Activated T-cell treated with anti-CD3 and anti-CD28 coated beads, Interleukin-2, amount 50 U/mL, for 72 hours (primary cell): Measurements from ENCODE around the gene CYBRD1. TPM values are rescaled to one million over a fixed set of nuclear protein-coding genes. Genes with fewer than 3 reads are reported as not detected.

Experiments
- ATAC-seq, 2 donors: fragments of 150-1000 bp; cut with Tn5 transposase; replicated peaks in 1 of 2; 2 replicates each; pipeline ENCODE4 v1.10.0; 2021; ENCODE audit warnings: moderate library complexity in 2 of 2, mild to moderate bottlenecking in 1 of 2
- DNase-seq, 2 donors: peaks; one replicate each; pipeline ENCODE4 v3.0.0; 2021 to 2022; ENCODE audit warnings: mixed read lengths in 1 of 2
- H3K27ac Mint-ChIP-seq: one replicate; pipeline ENCODE4 v1.8.0; 2022; ENCODE audit warnings: mild to moderate bottlenecking, moderate library complexity, mixed read lengths
- H3K27me3 Mint-ChIP-seq: one replicate; pipeline ENCODE4 v1.8.0; 2022; ENCODE audit warnings: low read depth, mixed read lengths
- H3K36me3 Mint-ChIP-seq, 2 donors: one replicate each; pipeline ENCODE4 v1.8.0; 2022; ENCODE audit warnings: mixed read lengths in 2 of 2, mild to moderate bottlenecking in 1 of 2; ENCODE audit not compliant: insufficient read depth in 2 of 2
- H3K4me1 Mint-ChIP-seq: one replicate; pipeline ENCODE4 v1.8.0; 2022; ENCODE audit warnings: low read depth, mixed read lengths
- H3K4me3 Mint-ChIP-seq, 2 donors: one replicate each; pipeline ENCODE4 v1.8.0; 2022; ENCODE audit warnings: mild to moderate bottlenecking in 2 of 2, mixed read lengths in 2 of 2, moderate library complexity in 2 of 2
- H3K9me3 Mint-ChIP-seq, 2 donors: one replicate each; pipeline ENCODE4 v1.8.0; 2022; ENCODE audit warnings: mixed read lengths in 2 of 2
- total RNA-seq, 2 donors: library from RNA; stranded (reverse); gene quantifications; one replicate each; pipeline ENCODE4 v1.2.3, GENCODE V29; 2022

The CYBRD1 gene
- total RNA-seq, 2 donors from 2014 or later: 1.1 to 3.2 TPM

GRCh38 chr2:171547720-171548119 lies 25.4 kb downstream of the CYBRD1 start:
- Mint-ChIP-seq H3K36me3 (no peaks in the 10 kb centered on the region), H3K4me1 (no peaks in the 10 kb centered on the region), H3K27ac (no peak overlapping the region), H3K9me3 (no peaks in the 10 kb centered on the region), H3K27me3 (no peaks in the 10 kb centered on the region), H3K4me3 (no peak overlapping the region)
- DNase-seq: no peak
- peak in 1 of 2 donors; percentile 50 for ATAC-seq

DNA sequence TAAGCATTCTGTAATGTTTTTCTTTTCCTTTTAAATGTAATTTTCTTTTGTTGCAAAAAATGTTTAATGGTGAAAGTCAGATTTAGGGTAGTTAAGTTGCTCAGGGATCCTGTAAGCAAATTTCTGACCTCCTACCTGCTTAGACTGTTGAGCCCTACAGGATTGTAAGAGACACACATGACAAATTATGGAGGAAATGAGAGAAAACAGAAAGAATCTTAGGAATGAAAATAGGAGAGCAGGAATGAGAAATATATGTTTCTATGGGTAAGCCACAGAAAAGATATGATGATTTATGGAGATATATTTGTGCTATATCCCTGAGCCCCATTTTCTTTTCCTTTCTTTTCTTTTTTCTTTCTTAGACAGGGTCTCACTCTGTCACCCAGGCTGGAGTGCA lies 28.3 kb downstream of the CYBRD1 start:
- no peaks in the 10 kb centered on the region for H3K27me3 Mint-ChIP-seq
- H3K27ac Mint-ChIP-seq: no peak overlapping the region
- H3K4me3 Mint-ChIP-seq: no peak overlapping the region
- no peaks in the 10 kb centered on the region for H3K36me3 Mint-ChIP-seq
- no peaks in the 10 kb centered on the region for H3K9me3 Mint-ChIP-seq
- ATAC-seq: no peak
- no peak for DNase-seq
- H3K4me1 Mint-ChIP-seq: no peaks in the 10 kb centered on the region

DNA sequence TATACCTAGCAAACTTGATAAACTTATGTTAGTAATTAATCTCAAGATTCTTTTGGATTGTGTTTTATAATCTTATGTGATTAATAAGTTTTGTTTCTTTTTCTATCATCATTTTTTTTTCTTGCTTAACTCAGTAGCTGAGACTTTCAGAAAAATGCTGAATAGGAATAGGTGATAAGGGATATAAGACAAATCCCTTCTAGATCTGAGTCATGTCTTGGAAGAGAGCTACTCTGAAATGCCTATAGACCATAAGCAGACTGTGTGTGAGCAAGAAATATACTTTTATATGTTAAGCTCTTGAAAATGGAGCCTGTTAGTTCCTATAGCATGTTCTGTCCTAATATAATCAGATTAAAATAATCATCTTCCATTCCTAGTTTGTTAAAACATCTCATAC lies 29.6 kb downstream of the CYBRD1 start:
- Mint-ChIP-seq H3K36me3 (no peaks in the 10 kb centered on the region), H3K4me3 (no peak overlapping the region), H3K27me3 (no peaks in the 10 kb centered on the region), H3K4me1 (no peaks in the 10 kb centered on the region), H3K27ac (no peak overlapping the region), H3K9me3 (no peaks in the 10 kb centered on the region)
- ATAC-seq (no peak), DNase-seq (no peak)

DNA sequence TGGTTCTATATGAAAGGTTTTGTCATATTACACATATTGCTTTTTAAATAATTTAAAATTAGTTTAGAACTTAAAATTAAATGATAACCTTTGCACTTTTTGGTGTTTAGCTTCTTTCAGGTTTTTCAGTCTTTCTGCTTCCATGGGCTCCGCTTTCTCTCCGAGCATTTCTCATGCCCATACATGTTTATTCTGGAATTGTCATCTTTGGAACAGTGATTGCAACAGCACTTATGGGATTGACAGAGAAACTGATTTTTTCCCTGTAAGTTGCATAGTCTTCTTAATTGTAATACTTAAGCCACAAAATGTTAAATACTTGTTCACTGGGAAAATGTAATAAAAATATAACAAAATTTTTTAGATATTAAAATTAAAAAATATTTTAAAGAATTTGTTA lies 31.0 kb downstream of the CYBRD1 start:
- DNase-seq: no peak
- H3K27me3 Mint-ChIP-seq: no peaks in the 10 kb centered on the region
- H3K4me1 Mint-ChIP-seq: peaks cover 7% of the 10 kb centered on the region
- no peak overlapping the region for H3K27ac Mint-ChIP-seq
- no peak overlapping the region for H3K4me3 Mint-ChIP-seq
- no peak for ATAC-seq
- H3K9me3 Mint-ChIP-seq: no peaks in the 10 kb centered on the region
- no peaks in the 10 kb centered on the region for H3K36me3 Mint-ChIP-seq

DNA sequence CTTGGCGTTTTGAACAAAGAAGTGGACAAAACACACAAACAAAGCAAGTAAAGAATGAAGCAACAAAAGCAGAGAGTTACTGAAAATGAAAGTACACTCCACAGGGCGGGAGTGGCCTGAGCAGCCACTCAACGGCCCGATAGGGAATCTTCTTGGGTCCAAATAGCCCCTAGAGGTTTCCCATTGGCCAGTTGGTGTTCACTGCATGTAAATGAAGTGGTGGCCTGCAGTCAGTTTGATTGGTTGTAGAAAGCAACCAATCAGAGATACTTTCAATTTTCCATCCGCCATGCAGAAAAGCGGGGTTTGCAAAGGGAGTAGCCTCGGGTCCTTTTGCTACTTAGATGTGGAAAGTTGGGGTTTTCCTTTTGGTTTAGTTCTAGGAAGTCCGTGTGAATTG lies 31.6 kb downstream of the CYBRD1 start:
- H3K36me3 Mint-ChIP-seq: no peaks in the 10 kb centered on the region
- H3K27ac Mint-ChIP-seq: no peak overlapping the region
- DNase-seq (no peak), ATAC-seq (peak in 1 of 2 donors; percentile 35)
- H3K9me3 Mint-ChIP-seq: no peaks in the 10 kb centered on the region
- H3K27me3 Mint-ChIP-seq: no peaks in the 10 kb centered on the region
- H3K4me1 Mint-ChIP-seq: peaks cover 7% of the 10 kb centered on the region
- H3K4me3 Mint-ChIP-seq: no peak overlapping the region

DNA sequence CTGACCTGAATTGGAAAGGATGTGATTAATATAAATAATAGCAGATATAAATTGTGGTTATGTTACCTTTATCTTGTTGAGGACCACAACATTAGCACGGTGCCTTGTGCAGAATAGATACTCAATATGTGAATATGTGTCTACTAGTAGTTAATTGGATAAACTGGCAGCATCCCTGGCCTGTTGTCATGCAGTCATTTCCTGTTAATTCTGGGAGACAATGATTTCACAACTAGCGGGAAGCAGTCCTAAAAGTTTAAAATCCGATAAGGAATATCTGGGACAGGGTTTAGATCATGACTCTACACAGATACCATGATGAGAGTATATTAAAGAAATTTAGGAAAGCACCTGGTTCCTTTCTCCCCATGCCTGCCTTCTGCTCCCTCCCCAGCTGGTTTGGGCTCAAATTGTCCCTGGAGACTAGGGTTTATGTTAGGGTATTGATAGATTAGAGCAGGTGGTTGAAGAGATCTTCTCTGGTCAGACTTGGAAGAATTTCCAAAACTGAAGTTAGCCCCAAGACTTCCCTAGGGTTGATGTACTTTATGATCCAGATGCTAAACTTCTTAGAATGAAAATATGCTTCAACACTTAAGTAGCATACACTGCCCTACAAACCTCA lies 32.8 kb downstream of the CYBRD1 start:
- H3K27ac Mint-ChIP-seq: no peak overlapping the region
- no peaks in the 10 kb centered on the region for H3K27me3 Mint-ChIP-seq
- no peak for DNase-seq
- H3K4me1 Mint-ChIP-seq: peaks cover 7% of the 10 kb centered on the region
- no peaks in the 10 kb centered on the region for H3K36me3 Mint-ChIP-seq
- ATAC-seq: no peak
- no peak overlapping the region for H3K4me3 Mint-ChIP-seq
- H3K9me3 Mint-ChIP-seq: no peaks in the 10 kb centered on the region

DNA sequence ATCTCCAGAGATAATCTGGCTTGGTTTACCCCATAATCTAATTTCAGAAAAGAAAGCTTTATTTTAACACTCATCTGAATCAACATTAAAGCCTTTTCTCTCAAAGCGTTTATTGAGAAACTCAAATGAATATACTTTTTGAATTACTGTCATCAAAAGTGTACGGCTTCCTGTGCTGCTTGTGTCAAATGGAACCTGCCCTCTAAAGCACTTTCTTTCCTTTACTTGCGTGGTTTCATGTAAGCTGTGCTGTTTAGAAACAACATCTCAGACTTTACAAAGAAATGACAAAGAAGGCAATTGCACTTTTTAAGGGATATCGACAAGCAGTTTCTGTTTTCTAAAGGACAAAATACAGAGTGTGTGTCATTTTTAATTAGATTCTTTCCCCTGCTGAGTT lies 35.1 kb downstream of the CYBRD1 start:
- Mint-ChIP-seq H3K4me3 (peak overlapping the region in 1 of 2 donors; percentile 31), H3K4me1 (peaks cover 7% of the 10 kb centered on the region), H3K36me3 (no peaks in the 10 kb centered on the region), H3K27me3 (no peaks in the 10 kb centered on the region), H3K9me3 (no peaks in the 10 kb centered on the region), H3K27ac (no peak overlapping the region)
- DNase-seq (no peak), ATAC-seq (peak; percentile 43 to 85)

DNA sequence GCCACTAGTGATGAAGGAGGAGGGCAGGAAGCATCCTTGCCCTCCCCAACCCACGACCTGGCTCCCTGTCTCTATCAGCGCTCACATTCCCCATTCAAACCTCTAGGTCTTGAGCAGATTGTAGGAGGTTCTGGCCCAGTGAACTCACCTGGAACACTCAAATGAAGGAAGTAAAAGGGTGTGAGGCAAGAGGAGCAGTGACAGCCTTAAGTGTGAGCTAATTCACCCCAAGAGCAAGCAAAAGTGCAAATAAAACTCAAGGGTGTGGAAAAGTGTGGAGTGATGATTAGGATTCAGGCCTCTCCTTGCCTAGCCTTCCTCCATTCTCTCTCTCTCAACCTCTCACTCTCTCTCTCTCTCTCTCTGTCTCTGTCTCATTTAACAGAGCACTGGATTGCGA lies 41.0 kb downstream of the CYBRD1 start:
- DNase-seq: no peak
- no peak overlapping the region for H3K4me3 Mint-ChIP-seq
- no peaks in the 10 kb centered on the region for H3K27me3 Mint-ChIP-seq
- no peak overlapping the region for H3K27ac Mint-ChIP-seq
- H3K36me3 Mint-ChIP-seq: no peaks in the 10 kb centered on the region
- H3K9me3 Mint-ChIP-seq: no peaks in the 10 kb centered on the region
- ATAC-seq: no peak
- H3K4me1 Mint-ChIP-seq: no peaks in the 10 kb centered on the region

DNA sequence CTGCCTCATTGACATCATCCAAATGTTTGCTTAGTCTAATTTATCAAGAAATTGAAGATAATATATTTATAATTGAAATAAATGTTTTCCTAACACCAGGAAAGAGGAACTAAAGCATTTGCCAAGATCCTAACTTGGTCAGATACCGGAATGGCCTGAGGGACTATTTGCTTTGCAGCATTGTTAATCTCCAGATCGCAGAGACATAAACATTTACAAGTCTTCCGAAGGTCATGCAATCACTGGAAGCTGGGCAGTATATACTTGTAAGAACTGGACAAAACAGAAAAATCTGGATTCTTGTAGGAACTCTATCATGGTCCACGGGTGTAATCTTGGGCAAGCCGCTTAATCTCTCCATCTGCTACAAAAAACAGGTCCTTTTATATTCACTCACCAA lies 42.2 kb downstream of the CYBRD1 start:
- Mint-ChIP-seq H3K9me3 (no peaks in the 10 kb centered on the region), H3K27me3 (no peaks in the 10 kb centered on the region), H3K4me1 (no peaks in the 10 kb centered on the region), H3K36me3 (no peaks in the 10 kb centered on the region), H3K4me3 (no peak overlapping the region), H3K27ac (no peak overlapping the region)
- DNase-seq: no peak
- ATAC-seq: no peak

DNA sequence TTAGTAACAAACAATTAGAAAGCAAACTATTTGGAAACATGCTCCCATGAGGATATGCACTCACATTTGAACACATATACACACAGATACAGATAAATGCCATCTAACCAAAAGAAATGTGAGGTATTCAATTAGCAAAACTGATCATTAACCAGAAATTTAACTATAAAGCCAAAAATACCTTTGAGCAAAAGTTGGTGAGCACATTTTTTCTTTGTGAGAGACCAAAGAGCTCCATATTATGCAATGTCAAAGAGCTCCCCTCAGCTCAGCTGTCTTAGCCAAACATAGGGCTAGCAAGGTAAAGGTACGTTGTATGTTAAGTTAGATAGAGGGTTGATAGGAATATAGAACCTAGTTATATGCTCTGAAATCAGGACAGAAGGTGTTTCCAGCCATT lies 43.8 kb downstream of the CYBRD1 start:
- H3K9me3 Mint-ChIP-seq: no peaks in the 10 kb centered on the region
- DNase-seq: no peak
- H3K4me3 Mint-ChIP-seq: no peak overlapping the region
- no peak overlapping the region for H3K27ac Mint-ChIP-seq
- no peaks in the 10 kb centered on the region for H3K36me3 Mint-ChIP-seq
- H3K4me1 Mint-ChIP-seq: no peaks in the 10 kb centered on the region
- H3K27me3 Mint-ChIP-seq: no peaks in the 10 kb centered on the region
- ATAC-seq: no peak

DNA sequence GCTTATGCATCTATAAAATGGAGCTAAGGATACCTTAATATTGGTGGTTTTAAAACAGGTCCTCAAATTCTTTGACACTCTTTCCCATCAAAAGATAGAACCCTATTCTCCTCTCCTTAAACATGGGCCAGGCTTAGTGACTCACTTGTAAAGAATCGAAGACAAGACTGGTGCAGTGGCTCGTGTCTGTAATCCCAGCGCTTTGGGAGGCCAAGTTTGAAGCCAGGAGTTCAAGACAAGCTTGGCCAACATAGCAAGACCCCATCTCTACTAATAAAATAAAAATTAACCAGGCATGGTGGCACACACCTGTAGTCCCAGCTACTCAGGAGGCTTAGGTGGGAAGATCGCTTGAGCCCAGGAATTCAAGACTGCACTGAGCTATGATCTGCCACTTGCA lies 44.5 kb downstream of the CYBRD1 start:
- Mint-ChIP-seq H3K27ac (no peak overlapping the region), H3K4me3 (no peak overlapping the region), H3K27me3 (no peaks in the 10 kb centered on the region), H3K9me3 (no peaks in the 10 kb centered on the region), H3K36me3 (no peaks in the 10 kb centered on the region), H3K4me1 (no peaks in the 10 kb centered on the region)
- DNase-seq: no peak
- ATAC-seq: no peak

GRCh38 chr2:171568089-171568488 lies 45.8 kb downstream of the CYBRD1 start:
- DNase-seq (no peak), ATAC-seq (no peak)
- Mint-ChIP-seq H3K27me3 (no peaks in the 10 kb centered on the region), H3K4me1 (no peaks in the 10 kb centered on the region), H3K27ac (no peak overlapping the region), H3K36me3 (no peaks in the 10 kb centered on the region), H3K4me3 (no peak overlapping the region), H3K9me3 (no peaks in the 10 kb centered on the region)

- no peak for ATAC-seq
- peaks cover 7% of the 10 kb centered on the region for H3K4me1 Mint-ChIP-seq
- no peak for DNase-seq
- no peaks in the 10 kb centered on the region for H3K36me3 Mint-ChIP-seq
- H3K27ac Mint-ChIP-seq: no peak overlapping the region
- H3K4me3 Mint-ChIP-seq: no peak overlapping the region
- H3K9me3 Mint-ChIP-seq: no peaks in the 10 kb centered on the region
- no peaks in the 10 kb centered on the region for H3K27me3 Mint-ChIP-seq
These were observed 49.4 kb downstream of the CYBRD1 start for GRCh38 chr2:171571721-171572120.

DNA sequence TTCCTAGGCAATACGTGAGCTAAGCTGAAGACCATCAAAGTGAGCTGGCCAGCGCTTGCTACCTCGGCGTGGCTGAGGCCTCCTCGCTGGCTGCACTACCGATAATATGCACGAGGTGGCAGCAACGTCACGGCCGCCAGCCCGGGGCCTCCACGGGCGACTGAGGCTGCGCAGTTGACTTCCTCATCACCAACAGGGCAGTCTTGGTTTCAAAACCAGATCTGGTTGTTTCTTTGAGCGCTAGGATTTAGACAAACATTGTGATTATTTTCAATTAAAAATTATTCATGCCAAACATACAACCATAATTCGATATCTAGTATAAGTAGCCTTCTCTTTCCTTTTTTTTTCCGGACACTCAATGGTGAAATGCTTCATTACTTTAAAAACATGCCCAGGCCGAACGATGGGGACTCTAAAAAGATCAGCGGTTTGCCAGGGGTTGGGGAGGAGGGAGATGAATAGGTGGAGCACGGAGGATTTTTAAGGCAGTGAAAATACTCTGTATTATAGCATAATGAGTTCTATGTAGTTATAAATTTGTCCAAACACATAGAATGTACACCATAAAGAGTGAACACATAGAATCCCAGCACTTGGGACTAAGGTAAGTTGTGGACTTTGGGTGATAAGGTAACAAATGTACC lies 52.0 kb downstream of the CYBRD1 start:
- H3K27ac Mint-ChIP-seq: no peak overlapping the region
- H3K4me1 Mint-ChIP-seq: peaks cover 7% of the 10 kb centered on the region
- H3K9me3 Mint-ChIP-seq: no peaks in the 10 kb centered on the region
- no peaks in the 10 kb centered on the region for H3K27me3 Mint-ChIP-seq
- peak; percentile 95 to 97 for ATAC-seq
- no peaks in the 10 kb centered on the region for H3K36me3 Mint-ChIP-seq
- DNase-seq: peak; percentile 82 to 88
- peak overlapping the region in 1 of 2 donors; percentile 14 for H3K4me3 Mint-ChIP-seq
